HEK293 (cell line): ENCODE data around the gene MSRB1.
A peak's percentile ranks its signal among the peaks of the same experiment; 100 is the strongest.

Source experiments
- CTCF ChIP-seq: fragments of 450-650 bp; formaldehyde crosslinking; IDR thresholded peaks from 2 replicates; pipeline ENCODE4 v1.5.1; 2016; ENCODE audit warnings: missing biosample characterization, missing genetic modification characterization
- GLIS2 ChIP-seq: fragments of 450-650 bp; formaldehyde crosslinking; IDR thresholded peaks from 2 replicates; pipeline ENCODE4 v1.5.1; 2016; ENCODE audit warnings: missing biosample characterization, missing genetic modification characterization
- KLF10 ChIP-seq: fragments of 450-650 bp; IDR thresholded peaks from 2 replicates; pipeline ENCODE4 v1.5.1; 2018; ENCODE audit warnings: missing biosample characterization, mild to moderate bottlenecking, missing genetic modification characterization
- MYNN ChIP-seq: fragments of 450-650 bp; formaldehyde crosslinking; IDR thresholded peaks from 2 replicates; pipeline ENCODE4 v1.5.1; 2016; ENCODE audit warnings: missing biosample characterization, missing genetic modification characterization, borderline replicate concordance
- PRDM1 ChIP-seq: fragments of 450-650 bp; formaldehyde crosslinking; IDR thresholded peaks from 2 replicates; pipeline ENCODE4; 2016; ENCODE audit warnings: missing biosample characterization, missing genetic modification characterization
- REST ChIP-seq: fragments of 450-650 bp; formaldehyde crosslinking; IDR thresholded peaks from 2 replicates; pipeline ENCODE4 v1.5.1; 2016; ENCODE audit warnings: missing biosample characterization, missing genetic modification characterization
- SALL2 ChIP-seq: fragments of 450-650 bp; formaldehyde crosslinking; IDR thresholded peaks from 2 replicates; pipeline ENCODE4 v1.5.0; 2017; ENCODE audit warnings: missing biosample characterization, mild to moderate bottlenecking, missing genetic modification characterization, borderline replicate concordance
- SP2 ChIP-seq: fragments of 450-650 bp; formaldehyde crosslinking; IDR thresholded peaks from 2 replicates; pipeline ENCODE4 v1.5.1; 2016; ENCODE audit warnings: missing biosample characterization, missing genetic modification characterization
- TRIM28 ChIP-seq: IDR thresholded peaks from 2 replicates; pipeline ENCODE4 v1.6.1; 2011; ENCODE audit warnings: low read length, control low read depth, borderline replicate concordance
- YY1 ChIP-seq: fragments of 450-650 bp; formaldehyde crosslinking; IDR thresholded peaks from 2 replicates; pipeline ENCODE4 v1.5.1; 2018; ENCODE audit warnings: missing biosample characterization, missing genetic modification characterization
- ZFP3 ChIP-seq: fragments of 450-650 bp; formaldehyde crosslinking; IDR thresholded peaks from 2 replicates; pipeline ENCODE4 v1.5.1; 2016; ENCODE audit warnings: low read depth, missing biosample characterization, missing genetic modification characterization
- ZFP69B ChIP-seq: fragments of 450-650 bp; formaldehyde crosslinking; IDR thresholded peaks from 2 replicates; pipeline ENCODE4 v1.5.1; 2016; ENCODE audit warnings: missing biosample characterization, missing genetic modification characterization
- ZIC2 ChIP-seq: fragments of 450-650 bp; formaldehyde crosslinking; IDR thresholded peaks from 2 replicates; pipeline ENCODE4 v1.5.1; 2016; ENCODE audit warnings: missing biosample characterization, missing genetic modification characterization
- ZNF114 ChIP-seq: fragments of 450-650 bp; formaldehyde crosslinking; IDR thresholded peaks from 2 replicates; pipeline ENCODE4 v1.5.0; 2017; ENCODE audit warnings: missing biosample characterization, missing genetic modification characterization
- ZNF157 ChIP-seq: fragments of 450-650 bp; formaldehyde crosslinking; IDR thresholded peaks from 2 replicates; pipeline ENCODE4 v1.5.1; 2016; ENCODE audit warnings: missing biosample characterization, missing genetic modification characterization
- ZNF16 ChIP-seq: fragments of 450-650 bp; formaldehyde crosslinking; IDR thresholded peaks from 2 replicates; pipeline ENCODE4 v1.5.1; 2016; ENCODE audit warnings: low read depth, missing biosample characterization, missing genetic modification characterization
- ZNF221 ChIP-seq: fragments of 450-650 bp; formaldehyde crosslinking; IDR thresholded peaks from 2 replicates; pipeline ENCODE4 v1.5.1; 2017; ENCODE audit warnings: missing biosample characterization, missing genetic modification characterization, borderline replicate concordance
- ZNF239 ChIP-seq: fragments of 450-650 bp; formaldehyde crosslinking; IDR thresholded peaks from 2 replicates; pipeline ENCODE4 v1.5.1; 2016; ENCODE audit warnings: missing biosample characterization, missing genetic modification characterization
- ZNF302 ChIP-seq: fragments of 450-650 bp; formaldehyde crosslinking; IDR thresholded peaks from 2 replicates; pipeline ENCODE4 v1.5.1; 2016; ENCODE audit warnings: missing biosample characterization, missing genetic modification characterization, low read depth
- ZNF324 ChIP-seq: fragments of 450-650 bp; formaldehyde crosslinking; IDR thresholded peaks from 2 replicates; pipeline ENCODE4 v1.5.1; 2016; ENCODE audit warnings: missing biosample characterization, missing genetic modification characterization
- ZNF394 ChIP-seq: fragments of 450-650 bp; formaldehyde crosslinking; IDR thresholded peaks from 2 replicates; pipeline ENCODE4 v1.5.1; 2016; ENCODE audit warnings: missing biosample characterization, missing genetic modification characterization, mild to moderate bottlenecking, moderate library complexity, borderline replicate concordance
- ZNF514 ChIP-seq: fragments of 450-650 bp; formaldehyde crosslinking; IDR thresholded peaks from 2 replicates; pipeline ENCODE4 v1.5.1; 2016; ENCODE audit warnings: missing biosample characterization, missing genetic modification characterization
- ZNF549 ChIP-seq: fragments of 450-650 bp; IDR thresholded peaks from 2 replicates; pipeline ENCODE4 v1.5.1; 2018; ENCODE audit warnings: missing biosample characterization, missing genetic modification characterization, mild to moderate bottlenecking, inconsistent platforms, moderate library complexity
- ZNF555 ChIP-seq: fragments of 450-650 bp; formaldehyde crosslinking; conservative IDR thresholded peaks from 2 replicates; pipeline ENCODE4 v1.5.1; 2017; ENCODE audit warnings: missing biosample characterization, mild to moderate bottlenecking, missing genetic modification characterization, inconsistent platforms
- ZNF558 ChIP-seq: fragments of 450-650 bp; formaldehyde crosslinking; IDR thresholded peaks from 2 replicates; pipeline ENCODE4 v1.5.1; 2016; ENCODE audit warnings: missing biosample characterization, missing genetic modification characterization
- ZNF561 ChIP-seq: fragments of 450-650 bp; IDR thresholded peaks from 2 replicates; pipeline ENCODE4 v1.5.1; 2018; ENCODE audit warnings: missing biosample characterization, missing genetic modification characterization, borderline replicate concordance
- ZNF658 ChIP-seq: fragments of 450-650 bp; formaldehyde crosslinking; IDR thresholded peaks from 2 replicates; pipeline ENCODE4; 2016; ENCODE audit warnings: missing biosample characterization, missing genetic modification characterization
- ZNF692 ChIP-seq: fragments of 450-650 bp; formaldehyde crosslinking; IDR thresholded peaks from 2 replicates; pipeline ENCODE4 v1.5.1; 2016; ENCODE audit warnings: missing biosample characterization, missing genetic modification characterization
- ZNF777 ChIP-seq: fragments of 450-650 bp; formaldehyde crosslinking; IDR thresholded peaks from 2 replicates; pipeline ENCODE4 v1.5.1; 2017; ENCODE audit warnings: missing biosample characterization, missing genetic modification characterization, borderline replicate concordance
- ZNF837 ChIP-seq: fragments of 450-650 bp; formaldehyde crosslinking; IDR thresholded peaks from 2 replicates; pipeline ENCODE4 v1.5.1; 2016; ENCODE audit warnings: missing biosample characterization, missing genetic modification characterization
- ZSCAN18 ChIP-seq: fragments of 450-650 bp; formaldehyde crosslinking; IDR thresholded peaks from 2 replicates; pipeline ENCODE4 v1.5.1; 2016; ENCODE audit warnings: missing biosample characterization, missing genetic modification characterization
- ZSCAN30 ChIP-seq: fragments of 450-650 bp; IDR thresholded peaks from 2 replicates; pipeline ENCODE4 v1.5.1; 2018; ENCODE audit warnings: missing biosample characterization, mild to moderate bottlenecking, missing genetic modification characterization, moderate library complexity

Gene MSRB1

GRCh38 chr16:1942810-1943726 is at the start of gene MSRB1 (continued):
- TF ChIP-seq ZSCAN18 (tag by site-specific recombination) (no peak), ZIC2 (tag by site-specific recombination) (peak; percentile 57), CTCF (tag by site-specific recombination) (peak; percentile 48; the same call in 1 of the 2 replicates), ZNF514 (tag by site-specific recombination) (no peak), KLF10 (tag by site-specific recombination) (peak; percentile 99), ZNF558 (tag by site-specific recombination) (no peak), GLIS2 (peak; percentile 83), ZNF221 (no peak), ZNF692 (no peak; the same call in 1 of the 2 replicates), SP2 (tag by site-specific recombination) (peak; percentile 99), ZNF561 (tag by site-specific recombination) (no peak), REST (tag by site-specific recombination) (no peak), ZNF324 (tag by site-specific recombination) (peak; percentile 86; the same call in 1 of the 2 replicates), ZNF394 (tag by site-specific recombination) (no peak), ZSCAN30 (tag by site-specific recombination) (0 out of 2 replicates have a peak, but pooled peaks have one; percentile 34), ZNF16 (tag by site-specific recombination) (no peak), ZNF549 (tag by site-specific recombination) (no peak), PRDM1 (tag by site-specific recombination) (no peak), ZNF658 (no peak), TRIM28 (no peak), ZNF302 (tag by site-specific recombination) (no peak), ZFP69B (tag by site-specific recombination) (no peak), ZNF114 (tag by site-specific recombination) (no peak), ZFP3 (tag by site-specific recombination) (no peak), ZNF837 (no peak), ZNF239 (tag by site-specific recombination) (peak; percentile 34; the same call in 1 of the 2 replicates), SALL2 (tag by site-specific recombination) (no peak), ZNF777 (tag by site-specific recombination) (peak; percentile 87), ZNF555 (tag by site-specific recombination) (no peak), MYNN (tag by site-specific recombination) (no peak), YY1 (tag by site-specific recombination) (no peak), ZNF157 (tag by site-specific recombination) (no peak; the same call in 1 of the 2 replicates)
